Body of pancreas (tissue), 4 donors: Measurements from ENCODE around the gene ILF3.

Experiments used
- CTCF ChIP-seq, 7 experiments: fragments of 450-650 bp in 4 of 7; fragments of 200-600 bp in 3 of 7; sonication (generic) in 3 of 7; IDR thresholded peaks; one replicate each; pipeline ENCODE4 v1.5.1; 2016 to 2019; ENCODE audit warnings: antibody characterized with exemption in 7 of 7
- POLR2A ChIP-seq, 3 donors: fragments of 450-650 bp; IDR thresholded peaks; one replicate each; pipeline ENCODE4 v1.6.1; 2016; ENCODE audit warnings: antibody characterized with exemption in 3 of 3, mild to moderate bottlenecking in 2 of 3

DNA sequence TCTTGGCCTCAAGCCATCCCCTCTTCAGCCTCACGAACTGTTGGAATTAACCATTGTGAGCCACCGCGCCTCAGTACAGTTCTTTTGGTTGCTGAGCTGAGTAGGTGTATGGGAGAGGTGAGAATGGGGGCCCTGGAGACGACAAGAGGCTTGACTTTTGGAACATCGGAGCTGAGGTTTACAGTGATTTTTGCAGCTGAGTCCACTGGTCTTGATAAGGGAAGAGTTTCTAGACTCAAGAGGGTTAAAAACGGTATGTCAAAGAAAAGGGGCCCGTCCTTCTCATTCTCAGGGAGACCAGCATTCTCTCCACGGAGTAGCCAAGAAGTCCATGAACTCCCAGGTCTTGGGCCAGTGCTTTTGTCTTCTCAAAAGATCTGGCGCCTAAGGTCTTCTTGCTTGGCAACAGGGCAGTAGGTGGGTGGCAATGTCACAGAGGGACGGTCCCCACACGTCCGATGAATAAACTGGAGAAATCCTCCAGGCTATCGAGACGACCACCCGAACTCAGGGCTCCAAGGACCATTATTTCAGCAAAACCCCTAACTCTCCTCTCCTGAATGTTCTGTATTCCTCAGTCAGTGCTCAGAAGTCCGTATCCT is 40.7 kb downstream of the ILF3 start:
- TF ChIP-seq CTCF (IDR thresholded peaks at IDR 0.05): no peak
- TF ChIP-seq POLR2A (IDR thresholded peaks at IDR 0.05): no peak
